ENCODE measurements around the gene GTF2F2.

- no peak for TF ChIP-seq CTCF (IDR thresholded peaks at IDR 0.05)
- no peak for TF ChIP-seq EP300 (IDR thresholded peaks at IDR 0.05)
- no peak for TF ChIP-seq POLR2AphosphoS5 (IDR thresholded peaks at IDR 0.05)
Observed at GRCh38 chr13:45267215-45267614, 146.9 kb downstream of the GTF2F2 start.
